HG02885 (cell line): ENCODE data around the gene CRYBB2.
"Not testable (repeated sequence)": the region's sequence is repeated elsewhere in the genome, so short reads cannot be mapped to it uniquely, and the experiment has no call there.

Experiments used
- ATAC-seq: cut with Tn5 transposase; IDR thresholded peaks from one replicate; pipeline ENCODE4 v1.9.1; 2021; ENCODE audit warnings: mild to moderate bottlenecking; ENCODE audit not compliant: unreplicated experiment, poor library complexity

Gene CRYBB2

DNA sequence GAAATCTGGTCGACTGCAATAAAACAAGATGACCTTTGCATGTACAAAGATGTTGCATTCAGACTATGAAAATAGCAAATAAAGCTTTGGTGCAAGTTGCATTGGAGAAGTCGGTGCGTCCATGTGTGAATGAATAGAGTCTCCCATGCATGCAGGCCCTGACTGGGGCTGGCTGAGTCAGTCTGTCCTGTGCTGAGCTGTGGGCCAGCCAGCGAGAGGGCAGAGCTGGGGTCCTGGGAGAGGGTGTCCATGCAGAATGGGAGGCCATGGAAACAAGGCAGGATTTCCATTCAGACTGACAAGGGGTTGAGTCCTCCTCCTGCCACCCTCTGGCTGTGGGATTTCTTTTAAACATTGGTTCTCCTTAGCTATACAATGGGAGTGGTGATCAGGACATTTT, 22.1 kb upstream of the CRYBB2 start:
- no peak for ATAC-seq

DNA sequence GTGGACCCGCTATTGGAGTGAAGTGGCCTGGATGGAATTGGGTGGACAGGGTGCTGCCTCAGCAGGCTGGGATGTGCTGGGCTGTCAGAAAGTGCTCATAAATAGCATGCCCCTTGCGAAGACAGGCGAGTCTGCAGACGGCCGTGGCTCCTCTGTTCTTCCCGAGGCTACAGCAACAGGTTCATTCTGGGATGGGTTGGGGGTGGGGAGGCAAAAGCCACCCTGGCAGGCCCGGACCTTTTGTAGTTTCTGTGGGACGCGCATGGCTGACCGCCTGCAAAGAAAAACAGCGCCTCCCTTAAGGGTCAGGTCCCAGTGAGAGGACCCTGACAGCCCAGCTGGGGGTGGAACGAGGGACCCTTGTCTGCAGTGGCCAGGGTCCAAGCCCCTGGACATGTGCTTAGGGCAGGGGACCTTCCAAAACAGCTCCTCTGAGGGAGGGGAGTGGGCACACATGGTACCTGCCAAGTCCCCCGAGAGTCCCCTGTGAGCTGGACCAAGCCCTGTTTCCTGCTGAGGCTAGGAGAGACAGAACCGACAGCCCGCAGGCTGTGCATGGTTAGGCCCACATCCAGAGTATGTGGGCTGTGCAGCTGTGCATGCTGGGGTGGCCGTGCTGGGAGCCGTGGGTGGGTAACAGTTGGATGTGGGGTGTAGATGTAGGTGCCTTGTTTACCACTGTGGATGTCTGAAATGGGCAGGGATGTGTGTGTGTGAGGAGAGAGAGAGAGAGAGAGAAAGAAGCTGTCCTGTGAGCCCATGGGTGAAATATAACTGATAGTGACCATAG, 19.5 kb upstream of the CRYBB2 start, which contains the start of gene CRYBB3:
Gene CRYBB3 (plus strand): TSS at position 128 of the 790 bp plus-strand sequence. CDS start 1,539 bp downstream, outside the sequence.
- ATAC-seq: no peak

- ATAC-seq: no peak
Observed at GRCh38 chr22:25200967-25201366, 18.5 kb upstream of the CRYBB2 start.

- no peak for ATAC-seq
Observed at GRCh38 chr22:25201557-25202273, 17.7 kb upstream of the CRYBB2 start.

DNA sequence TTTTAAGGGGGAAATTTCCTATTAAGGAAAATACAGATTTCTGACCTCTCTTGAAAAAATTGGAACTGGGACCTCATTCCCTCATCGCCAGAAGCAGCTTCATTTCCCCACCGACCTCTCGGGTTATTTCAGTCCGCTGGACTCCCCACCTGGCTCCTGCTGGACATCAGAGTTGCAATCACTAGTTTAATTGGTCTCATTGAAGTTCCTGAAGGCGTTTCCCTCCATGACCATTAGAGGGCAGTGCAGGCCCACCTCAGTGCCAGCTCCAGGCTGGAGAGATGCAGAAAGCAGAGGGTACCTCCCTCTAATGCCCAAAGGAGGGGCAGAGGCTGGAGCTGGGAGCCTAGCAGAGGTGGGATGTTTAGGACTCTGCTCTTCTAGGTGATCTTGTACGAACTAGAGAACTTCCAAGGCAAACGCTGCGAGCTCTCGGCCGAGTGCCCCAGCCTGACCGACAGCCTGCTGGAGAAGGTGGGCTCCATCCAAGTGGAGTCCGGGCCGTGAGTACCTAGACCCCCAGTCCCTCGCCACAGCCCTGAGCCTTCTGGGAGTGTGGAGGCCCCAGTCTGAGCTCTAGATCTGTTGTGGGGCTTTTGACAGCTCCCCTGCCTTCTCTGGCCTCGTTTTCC, 17.0 kb upstream of the CRYBB2 start:
- no peak for ATAC-seq

- ATAC-seq: no peak
Observed at GRCh38 chr22:25203082-25203481, 16.4 kb upstream of the CRYBB2 start.

DNA sequence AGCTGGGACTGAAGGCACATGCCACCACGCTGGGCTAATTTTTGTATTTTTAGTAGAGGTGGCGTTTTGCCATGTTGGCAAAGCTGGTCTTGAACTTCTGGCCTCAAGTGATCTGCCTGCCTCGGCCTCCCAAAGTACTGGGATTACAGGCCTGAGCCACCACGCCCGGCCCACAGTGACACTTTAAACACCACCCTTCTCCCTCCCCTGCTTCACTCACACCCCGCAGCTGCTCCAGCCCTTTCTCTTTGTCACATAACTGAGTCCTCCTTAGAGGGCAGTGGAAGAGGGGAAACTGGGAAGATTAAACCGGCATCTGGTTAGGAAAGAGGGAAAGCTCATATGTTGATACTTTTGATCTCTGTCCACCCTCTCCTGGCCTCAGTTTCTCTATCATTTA, 14.9 kb upstream of the CRYBB2 start:
- ATAC-seq: not testable (repeated sequence)

DNA sequence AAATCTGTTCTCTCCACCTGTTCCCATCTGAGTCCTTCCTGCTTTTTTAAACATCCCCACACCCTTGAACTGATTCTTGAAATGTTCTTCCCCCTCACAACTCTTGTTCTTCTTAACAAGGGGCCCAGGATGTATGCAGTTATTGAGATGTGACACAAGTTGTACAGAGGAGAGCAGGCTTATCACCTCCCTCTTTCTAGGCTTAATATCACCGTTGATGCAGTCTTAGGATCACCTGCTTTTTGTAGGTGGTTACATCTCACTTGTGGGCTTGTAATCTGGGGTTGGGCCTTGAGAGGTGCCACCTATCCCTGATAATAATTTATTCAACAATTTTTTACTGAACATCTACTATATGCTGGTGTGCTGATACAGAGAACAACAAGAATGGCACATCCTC, 13.6 kb upstream of the CRYBB2 start:
- ATAC-seq: no peak

GRCh38 chr22:25206998-25207397, 12.4 kb upstream of the CRYBB2 start:
- ATAC-seq: no peak

DNA sequence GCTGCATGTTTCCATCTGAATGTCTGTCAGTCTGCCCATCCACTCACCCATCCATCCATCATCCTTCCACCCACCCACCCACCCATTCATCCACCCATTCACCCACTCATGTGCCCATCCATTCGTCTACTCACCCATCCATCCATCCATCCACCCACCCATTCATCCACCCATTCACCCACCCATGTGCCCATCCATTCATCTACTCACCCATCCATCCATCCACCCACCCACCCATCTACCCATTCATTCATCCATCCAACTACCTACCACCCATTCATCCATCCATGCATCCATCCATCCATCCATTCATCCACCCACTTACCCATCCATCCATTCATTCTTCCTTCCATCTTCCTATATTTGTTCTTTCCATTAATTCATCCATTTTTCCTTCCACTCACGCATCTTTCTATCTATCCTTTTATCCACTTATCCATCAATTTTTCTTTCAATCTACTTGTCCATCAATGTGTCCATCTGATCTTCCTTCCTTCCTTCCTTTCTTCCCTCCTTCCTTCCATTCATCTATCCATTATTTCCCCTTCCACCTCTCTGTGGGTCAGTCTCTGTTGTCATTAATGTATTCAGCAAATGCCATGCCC, 11.8 kb upstream of the CRYBB2 start:
- no peak for ATAC-seq

DNA sequence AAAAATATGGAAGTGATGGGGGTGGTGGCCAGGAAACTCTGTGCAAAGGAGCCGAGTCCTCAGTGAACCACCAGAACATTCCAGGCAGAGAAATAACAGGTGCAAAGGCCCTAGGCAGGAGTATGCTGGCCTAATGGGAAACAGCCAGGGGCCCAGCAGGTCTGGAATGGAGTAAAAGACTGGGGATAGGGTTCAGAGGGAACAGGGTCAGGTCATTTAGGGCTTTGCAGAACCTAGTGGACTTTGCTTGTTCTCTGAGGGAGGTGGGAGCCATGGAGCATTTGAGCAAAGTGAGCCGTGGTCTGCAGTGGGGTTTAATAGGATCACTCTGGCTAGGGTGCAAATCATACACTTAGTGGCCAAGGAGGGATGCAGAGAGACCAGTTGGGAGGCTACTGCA, 11.1 kb upstream of the CRYBB2 start:
- ATAC-seq: no peak

- no peak for ATAC-seq
Observed at GRCh38 chr22:25208743-25209505, 10.5 kb upstream of the CRYBB2 start.

DNA sequence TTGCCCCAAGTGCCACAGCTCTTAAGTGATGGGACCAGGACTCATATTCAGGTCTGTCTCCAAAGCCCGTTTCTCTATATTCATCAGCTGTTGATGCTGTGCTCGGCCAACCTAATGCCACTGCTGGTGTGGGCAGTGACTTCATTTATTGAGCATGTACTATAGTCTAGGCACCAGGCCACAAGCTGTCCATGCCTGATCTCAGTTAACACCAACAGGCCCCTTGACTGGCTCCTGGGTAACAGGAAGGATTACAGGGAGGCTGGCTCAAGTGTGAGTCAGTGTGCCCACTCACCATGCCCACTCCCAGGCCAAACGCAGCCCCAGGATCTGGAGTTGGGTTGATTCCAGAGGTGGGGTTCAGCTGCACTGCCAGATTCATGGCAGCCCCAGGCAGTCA, 8.6 kb upstream of the CRYBB2 start:
- ATAC-seq: no peak

DNA sequence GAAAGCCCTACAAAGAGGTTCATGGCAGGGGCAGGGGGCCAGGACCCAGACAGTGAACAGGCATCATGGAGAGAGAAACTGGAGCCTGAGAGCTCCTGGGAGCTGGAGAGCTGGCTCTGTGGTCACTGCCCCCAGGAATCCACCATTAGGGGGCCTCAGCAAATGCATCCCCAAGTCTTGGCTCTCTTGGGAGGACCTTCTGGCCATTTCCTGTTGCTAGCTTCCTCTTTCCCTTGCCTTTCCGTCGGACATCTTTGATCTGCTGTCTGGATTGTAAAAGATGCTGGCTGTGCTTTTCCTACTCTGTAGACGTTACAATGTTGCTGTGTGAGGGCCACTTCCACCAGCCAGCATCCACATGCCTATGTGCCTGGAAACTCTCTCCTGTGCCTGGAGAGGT, 7.1 kb upstream of the CRYBB2 start:
- ATAC-seq: no peak

DNA sequence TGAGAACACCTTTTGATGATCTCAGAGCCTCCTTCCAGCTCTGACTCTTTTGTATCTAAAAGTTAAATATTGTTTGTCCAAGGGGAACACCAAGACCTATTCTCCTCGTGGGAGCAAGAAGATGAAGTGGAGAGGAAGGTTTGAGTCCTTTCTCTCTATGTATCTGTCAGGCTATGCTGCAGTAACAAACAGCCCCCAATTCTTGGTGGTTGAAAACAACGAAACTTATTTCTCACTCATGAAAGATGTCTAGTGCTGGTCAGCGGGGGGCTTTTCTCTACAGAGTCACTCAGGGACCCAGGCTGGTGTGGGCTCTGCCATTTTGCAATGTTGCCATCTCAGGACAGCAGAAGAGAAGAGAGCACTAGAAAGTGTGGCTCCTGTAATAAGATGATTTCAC, 6.2 kb upstream of the CRYBB2 start:
- no peak for ATAC-seq

DNA sequence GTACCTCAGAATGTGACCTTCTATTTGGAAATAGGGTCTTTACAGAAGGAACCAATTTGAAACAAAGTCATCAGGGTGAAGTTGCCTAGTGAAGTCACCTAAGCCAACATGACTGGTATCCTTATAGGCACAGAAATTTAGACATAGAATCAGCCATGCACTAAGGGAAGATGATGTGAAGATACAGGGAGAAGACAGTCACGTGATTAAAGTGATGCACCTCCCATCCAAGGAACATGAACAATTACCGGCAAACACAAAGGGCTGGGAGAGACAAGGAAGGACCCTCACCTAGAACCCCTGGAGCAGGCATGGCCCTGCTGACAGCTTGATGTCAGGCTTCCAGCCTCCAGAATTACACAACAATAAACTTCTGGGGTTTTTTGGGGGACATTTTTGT, 3.2 kb upstream of the CRYBB2 start:
- ATAC-seq: no peak

GRCh38 chr22:25219948-25220442, 556 bp downstream of the CRYBB2 start:
- no peak for ATAC-seq

DNA sequence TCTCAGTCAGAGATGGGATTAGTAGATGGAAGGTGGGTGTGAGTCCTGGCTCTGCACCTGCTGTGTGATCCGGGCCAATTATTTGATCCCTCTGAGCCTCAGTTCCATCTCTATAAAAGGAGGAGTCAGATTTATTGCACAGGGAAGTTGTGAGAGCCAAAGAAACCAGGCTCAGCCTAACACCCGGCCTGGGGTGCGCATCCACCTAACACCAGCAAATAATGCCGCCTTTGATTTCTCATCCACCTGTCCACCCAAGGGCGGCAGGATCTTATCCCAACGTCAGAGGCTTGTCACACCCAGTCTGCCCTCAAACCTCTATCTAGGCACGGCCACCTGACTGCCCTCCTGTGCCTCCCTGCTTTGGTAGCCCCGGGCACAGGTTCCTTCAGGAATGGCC, 2.4 kb downstream of the CRYBB2 start:
- no peak for ATAC-seq

DNA sequence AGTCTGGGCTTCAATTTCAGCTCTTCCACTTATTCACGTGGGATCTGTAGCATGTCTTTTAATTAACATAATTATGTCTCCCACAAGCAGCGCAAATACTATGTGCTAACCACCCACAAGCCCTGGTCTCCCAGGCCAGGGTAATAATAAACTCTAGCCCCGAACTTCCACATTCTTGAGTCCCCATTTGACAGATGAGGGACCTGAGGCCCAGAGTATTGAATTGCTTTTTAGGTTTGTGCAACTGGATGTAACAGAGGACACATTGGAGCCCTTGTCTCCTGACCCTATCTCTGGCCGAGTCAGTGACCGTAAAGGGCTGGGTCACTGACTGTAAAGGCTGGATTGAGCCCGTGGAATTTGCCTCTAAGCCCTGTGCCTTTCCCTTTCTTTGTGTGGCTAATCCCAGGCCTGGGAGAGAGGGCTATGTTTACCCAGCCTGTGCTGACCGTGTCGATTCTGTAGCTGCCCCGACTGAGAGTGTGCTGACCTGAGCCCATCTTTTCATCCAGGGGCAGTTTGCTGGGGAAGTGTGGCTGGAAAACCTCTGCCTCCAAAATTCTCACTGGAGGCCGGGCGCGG, 3.9 kb downstream of the CRYBB2 start:
- no peak for ATAC-seq

DNA sequence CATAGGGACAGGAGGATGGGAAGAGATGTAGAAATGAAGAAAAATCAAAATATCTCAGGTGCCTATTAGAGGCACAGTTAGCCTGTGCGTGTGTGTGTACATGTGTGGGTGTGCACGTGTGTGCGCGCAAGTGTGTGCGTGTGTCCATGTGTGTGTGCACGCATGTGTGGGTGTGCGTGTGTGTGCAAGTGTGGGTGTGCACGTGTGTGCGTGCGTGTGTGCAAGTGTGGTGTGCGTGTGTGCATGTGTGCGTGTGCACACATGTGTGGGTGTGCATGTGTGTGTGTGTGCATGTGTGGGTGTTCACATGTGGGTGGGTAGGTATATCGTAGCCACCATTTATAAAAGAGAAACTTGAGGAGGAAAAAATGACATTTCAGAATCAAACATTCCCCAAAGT, 9.4 kb downstream of the CRYBB2 start:
- no peak for ATAC-seq
